AG04449 (cell line): Measurements from ENCODE around the gene PIK3AP1.

Source experiments
- CTCF ChIA-PET: fragments of 350-600 bp; formaldehyde crosslinking; extraction: SDS; loops from one replicate; lab custom pipeline; 2021; ENCODE audit warnings: antibody characterized with exemption; lab: Yijun Ruan, JAX
- POLR2A ChIA-PET: fragments of 400-600, 350-600 bp; formaldehyde crosslinking; extraction: SDS; loops from one replicate; lab custom pipeline; 2020; ENCODE audit warnings: antibody characterized with exemption, inconsistent platforms; lab: Yijun Ruan, JAX
- DNase-seq: peaks from one replicate; pipeline ENCODE4 v3.0.0-alpha.2; 2010; ENCODE audit warnings: low read depth, low spot score
- H3K4me3 ChIP-seq: 2 replicates; pipeline ENCODE4 v1.5.1; 2011; ENCODE audit warnings: low read depth, mild to moderate bottlenecking, control low read depth, low read length
- TF ChIP-seq, protein P1 (sequence below): IDR thresholded peaks from one replicate; pipeline ENCODE4 v1.5.1; 2011; ENCODE audit warnings: mild to moderate bottlenecking, moderate library complexity, low read length, control low read depth, inconsistent platforms; ENCODE audit not compliant: insufficient read depth; ENCODE audit errors: missing control alignments

Gene PIK3AP1

DNA sequence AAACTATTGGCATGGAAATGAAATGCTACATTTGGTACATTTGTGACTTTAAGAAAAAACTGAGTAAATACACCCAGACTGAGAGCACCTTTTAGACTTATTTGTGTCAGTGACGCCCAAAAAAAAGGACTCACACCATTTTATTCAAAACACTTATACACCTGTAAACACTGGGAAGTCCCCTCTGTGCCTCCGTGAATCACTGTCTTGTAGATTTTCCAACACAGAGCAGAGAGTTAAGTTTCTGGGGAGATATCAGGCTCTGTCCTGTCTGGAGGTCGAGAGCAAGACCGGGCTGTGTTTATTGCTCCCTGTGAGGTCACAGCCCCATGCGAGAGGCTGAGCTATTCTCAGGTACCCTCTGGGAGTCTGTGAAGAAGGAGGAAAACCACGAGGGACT is 72.8 kb downstream of the PIK3AP1 start:
- no peak for DNase-seq
- TF ChIP-seq, protein P1, sequence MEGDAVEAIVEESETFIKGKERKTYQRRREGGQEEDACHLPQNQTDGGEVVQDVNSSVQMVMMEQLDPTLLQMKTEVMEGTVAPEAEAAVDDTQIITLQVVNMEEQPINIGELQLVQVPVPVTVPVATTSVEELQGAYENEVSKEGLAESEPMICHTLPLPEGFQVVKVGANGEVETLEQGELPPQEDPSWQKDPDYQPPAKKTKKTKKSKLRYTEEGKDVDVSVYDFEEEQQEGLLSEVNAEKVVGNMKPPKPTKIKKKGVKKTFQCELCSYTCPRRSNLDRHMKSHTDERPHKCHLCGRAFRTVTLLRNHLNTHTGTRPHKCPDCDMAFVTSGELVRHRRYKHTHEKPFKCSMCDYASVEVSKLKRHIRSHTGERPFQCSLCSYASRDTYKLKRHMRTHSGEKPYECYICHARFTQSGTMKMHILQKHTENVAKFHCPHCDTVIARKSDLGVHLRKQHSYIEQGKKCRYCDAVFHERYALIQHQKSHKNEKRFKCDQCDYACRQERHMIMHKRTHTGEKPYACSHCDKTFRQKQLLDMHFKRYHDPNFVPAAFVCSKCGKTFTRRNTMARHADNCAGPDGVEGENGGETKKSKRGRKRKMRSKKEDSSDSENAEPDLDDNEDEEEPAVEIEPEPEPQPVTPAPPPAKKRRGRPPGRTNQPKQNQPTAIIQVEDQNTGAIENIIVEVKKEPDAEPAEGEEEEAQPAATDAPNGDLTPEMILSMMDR: no peak
- ChIA-PET CTCF (no interaction called here), POLR2A (no interaction called here)
- no peak overlapping the region for H3K4me3 ChIP-seq

DNA sequence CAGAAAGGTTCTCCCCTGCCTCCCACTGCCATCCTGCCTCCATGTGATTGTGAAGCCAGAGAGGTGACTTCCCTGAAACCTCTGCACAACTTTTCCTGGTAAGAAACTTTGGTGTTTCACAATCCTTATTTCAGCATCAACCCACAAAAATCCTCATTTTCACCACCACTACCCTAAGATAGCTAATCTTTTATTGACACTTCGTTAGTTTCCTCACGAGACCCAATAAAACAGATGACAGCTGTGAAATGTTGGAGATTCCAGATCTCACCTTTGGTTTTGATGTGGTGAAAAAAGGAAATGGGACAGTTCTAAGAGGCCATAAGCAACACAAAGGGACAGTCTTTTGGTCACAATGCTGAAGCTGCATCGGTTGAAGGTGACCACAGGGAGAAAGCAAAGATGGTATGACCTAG is 73.6 kb downstream of the PIK3AP1 start:
- ChIA-PET POLR2A (no interaction called here), CTCF (interaction anchor here (0.5 to 1.0 kb wide), 4 partner anchors 12 to 183 kb away, joined by 3 to 4 read pairs (median 3); no protein-coding TSS in a partner anchor)
- TF ChIP-seq, protein P1: no peak
- no peak for DNase-seq
- H3K4me3 ChIP-seq: no peak overlapping the region

DNA sequence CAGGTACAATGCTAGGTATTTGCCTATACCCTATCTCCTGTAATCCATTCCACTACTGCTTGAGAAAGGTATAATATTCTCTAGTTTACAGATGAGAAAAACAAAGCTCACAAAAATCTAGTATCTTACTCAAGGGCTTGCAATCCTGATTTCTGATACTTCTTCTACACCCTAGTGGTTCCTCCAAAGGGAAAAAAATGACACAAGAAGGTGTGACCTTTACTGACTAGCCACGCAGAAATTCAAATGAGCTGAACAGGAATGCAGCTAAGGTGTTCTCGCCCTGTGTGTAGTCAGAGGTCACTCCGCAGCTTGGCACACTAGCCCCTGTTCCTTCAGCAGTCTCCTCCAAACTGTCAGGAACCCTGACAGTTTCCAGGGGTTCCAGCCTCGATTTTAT is 74.0 kb downstream of the PIK3AP1 start:
- ChIA-PET CTCF (interaction anchor here (0.5 to 1.0 kb wide), 4 partner anchors 12 to 183 kb away, joined by 3 to 4 read pairs (median 3); no protein-coding TSS in a partner anchor), POLR2A (no interaction called here)
- TF ChIP-seq, protein P1: no peak
- no peak for DNase-seq
- H3K4me3 ChIP-seq: no peak overlapping the region

DNA sequence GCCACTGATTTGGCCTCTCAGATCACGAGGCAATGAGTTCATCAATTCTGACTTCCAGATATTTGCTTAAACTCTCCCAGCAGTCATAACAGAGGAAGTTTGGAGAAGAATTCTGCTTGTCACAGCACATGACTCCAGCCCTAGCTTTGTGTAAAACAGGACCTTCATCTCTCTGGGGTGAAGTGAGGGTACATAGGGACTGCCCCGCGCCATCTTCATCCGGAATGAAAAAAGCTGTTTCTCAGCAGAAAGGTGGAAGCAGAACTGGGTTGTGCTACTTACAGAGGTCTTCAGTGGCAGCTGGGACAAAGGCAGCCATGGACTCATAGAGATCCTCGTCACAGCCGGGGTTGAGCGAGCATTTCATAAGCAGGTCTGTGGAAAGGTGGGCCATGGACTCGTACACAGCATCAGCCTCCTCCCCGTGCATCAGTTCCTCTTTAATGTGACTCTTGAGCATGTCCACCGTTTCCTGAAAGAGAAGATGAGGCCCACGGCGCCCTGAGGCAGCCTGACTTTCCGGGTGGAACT is 75.1 kb downstream of the PIK3AP1 start:
- no peak overlapping the region for H3K4me3 ChIP-seq
- DNase-seq: no peak
- ChIA-PET POLR2A (no interaction called here), CTCF (interaction anchor here (0.8 to 1.2 kb wide), 2 partner anchors 8 to 185 kb away, joined by 3 read pairs; no protein-coding TSS in a partner anchor)
- TF ChIP-seq, protein P1: no peak

DNA sequence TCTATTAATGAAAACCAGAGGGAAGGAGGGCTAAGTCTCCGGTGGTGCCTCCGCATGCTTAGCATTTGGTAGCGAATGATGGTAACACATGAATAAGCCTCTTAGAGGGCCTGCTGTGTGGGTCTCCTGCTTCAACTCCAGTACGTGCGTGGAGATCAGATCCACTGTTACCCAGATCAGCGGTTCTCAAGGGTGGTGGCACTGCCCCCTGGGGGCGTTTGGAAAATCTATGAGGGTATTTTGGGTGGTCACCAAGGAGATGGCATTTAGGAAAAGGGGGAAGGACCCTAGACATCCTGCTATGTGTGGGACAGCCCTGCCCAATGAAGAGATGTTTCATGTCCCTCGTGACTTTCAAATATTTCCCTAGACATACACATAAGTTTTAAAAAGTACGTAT is 76.4 kb downstream of the PIK3AP1 start:
- no peak overlapping the region for H3K4me3 ChIP-seq
- POLR2A ChIA-PET: no interaction called here
- TF ChIP-seq, protein P1: no peak
- no peak for DNase-seq
- CTCF ChIA-PET: interaction anchor here (0.8 to 4.5 kb wide), 13 partner anchors 12 to 268 kb away, joined by 3 to 26 read pairs (median 3); no protein-coding TSS in a partner anchor

DNA sequence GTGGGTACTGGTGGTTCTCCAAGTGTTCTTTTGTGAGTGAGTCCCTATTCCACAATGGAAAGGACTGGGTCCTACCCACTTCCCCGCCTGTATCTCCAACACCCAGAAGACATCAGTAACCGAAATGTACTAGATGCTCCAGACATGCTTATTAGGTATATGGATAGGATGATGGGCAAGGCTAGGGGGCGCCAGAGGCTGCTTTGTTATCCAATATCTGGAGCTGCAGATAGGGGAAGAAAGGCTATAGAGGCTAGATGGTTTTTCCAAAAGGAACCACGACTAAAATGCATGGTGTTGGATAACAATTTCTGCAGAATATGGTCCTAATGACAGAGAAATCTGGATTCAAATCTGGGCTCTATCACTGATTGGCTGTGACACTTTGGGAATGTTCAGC is 77.3 kb downstream of the PIK3AP1 start:
- TF ChIP-seq, protein P1: peak; percentile 10
- DNase-seq: no peak
- CTCF ChIA-PET: interaction anchor here (0.6 to 4.5 kb wide), 16 partner anchors 11 to 267 kb away, joined by 3 to 26 read pairs (median 3); no protein-coding TSS in a partner anchor
- POLR2A ChIA-PET: no interaction called here
- H3K4me3 ChIP-seq: no peak overlapping the region
